ENCODE results near the gene KPNB1. TPM values are rescaled to one million over a fixed set of nuclear protein-coding genes. Genes with fewer than 3 reads are reported as not detected.

The KPNB1 gene
- total RNA-seq, 1 donor from 2014 or later, result 365 TPM

GRCh38 chr17:47733047-47733673 lies 83.4 kb downstream of the KPNB1 start, which contains the start of gene TBX21:
Gene TBX21, plus strand, starts transcription at chr17:47733236. Its CDS starts 219 bp downstream, at chr17:47733455.
- ATAC-seq (ENCODE audit: low read depth) (peak; percentile 91), DNase-seq (peak; percentile 79)
- intact Hi-C loops (cut with micrococcal nuclease), result loop anchor here (1.0 to 2.0 kb wide), 8 partner anchors 9 to 162 kb away; partner anchors contain the start of gene TBKBP1
- Mint-ChIP-seq H3K9me3 (no peaks in the 10 kb centered on the region), H3K4me3 (peak within 1 kb of the TSS; percentile 94), H3K4me1 (peaks cover 52% of the 10 kb centered on the region), H3K27ac (peak within 1 kb of the TSS; percentile 87), H3K27me3 (peaks cover 2% of the 10 kb centered on the region), H3K36me3 (ENCODE audit: low read depth) (peaks cover 2% of the 10 kb centered on the region)
- TF ChIP-seq CTCF (IDR thresholded peaks at IDR 0.05), result peak; percentile 43
- ChIA-PET CTCF (interaction anchor here (0.6 to 2.5 kb wide), 12 partner anchors 9 to 69 kb away, joined by 3 to 20 read pairs (median 4); partner anchors contain the start of gene TBKBP1), POLR2A (interaction anchor here (0.6 to 1.8 kb wide), 19 partner anchors 9 to 1447 kb away, joined by 3 to 17 read pairs (median 5); partner anchors contain the start of genes KPNB1, SP2 and TBKBP1)

- TF ChIP-seq CTCF (IDR thresholded peaks at IDR 0.05), result no peak
- Mint-ChIP-seq H3K4me1 (peaks cover 57% of the 10 kb centered on the region), H3K4me3 (peak overlapping the region; percentile 94), H3K36me3 (ENCODE audit: low read depth) (peaks cover 2% of the 10 kb centered on the region), H3K9me3 (no peaks in the 10 kb centered on the region), H3K27me3 (peaks cover 2% of the 10 kb centered on the region), H3K27ac (peak overlapping the region; percentile 87)
- ChIA-PET POLR2A (interaction anchor here (0.8 to 3.1 kb wide), 16 partner anchors 8 to 162 kb away, joined by 3 to 17 read pairs (median 6); partner anchors contain the start of genes KPNB1, SP2 and TBKBP1), CTCF (interaction anchor here (0.6 to 2.5 kb wide), 12 partner anchors 8 to 70 kb away, joined by 3 to 20 read pairs (median 4); partner anchors contain the start of gene TBKBP1)
- DNase-seq (peak; percentile 48), ATAC-seq (ENCODE audit: low read depth) (peak; percentile 8)
- intact Hi-C loops (cut with micrococcal nuclease), result loop anchor here (1.0 to 2.0 kb wide), 8 partner anchors 8 to 161 kb away; partner anchors contain the start of gene TBKBP1
Measured at GRCh38 chr17:47733674-47734410, 84.1 kb downstream of the KPNB1 start.

DNA sequence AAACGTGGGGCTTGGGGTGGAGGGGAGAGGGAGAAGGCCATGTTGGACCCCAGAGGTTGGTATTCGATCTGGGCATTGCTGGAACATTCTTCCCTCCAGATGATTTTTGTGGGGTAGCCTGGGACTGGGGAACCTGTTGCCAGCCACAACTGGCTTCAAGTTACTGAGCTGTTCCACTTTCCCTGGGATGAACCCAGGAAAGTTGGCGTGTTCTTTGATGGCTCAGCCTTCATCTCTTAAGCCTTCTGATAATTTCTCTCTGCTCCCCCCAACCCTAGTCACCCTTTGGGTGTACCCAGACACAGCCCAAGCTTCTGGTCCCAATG lies 85.4 kb downstream of the KPNB1 start:
- ChIA-PET POLR2A (interaction anchor here (0.7 to 3.1 kb wide), 4 partner anchors 31 to 96 kb away, joined by 5 to 15 read pairs (median 6); partner anchors contain the start of genes KPNB1, LRRC46 and MRPL10), CTCF (interaction anchor here (0.7 to 1.2 kb wide), 4 partner anchors 10 to 70 kb away, joined by 3 read pairs; no protein-coding TSS in a partner anchor)
- H3K4me1 Mint-ChIP-seq, result peaks cover 61% of the 10 kb centered on the region
- no peak for ATAC-seq (ENCODE audit: low read depth)
- peak overlapping the region; percentile 81 for H3K27ac Mint-ChIP-seq
- no peak for DNase-seq
- peaks cover 2% of the 10 kb centered on the region for H3K27me3 Mint-ChIP-seq
- H3K36me3 Mint-ChIP-seq (ENCODE audit: low read depth), result peaks cover 2% of the 10 kb centered on the region
- intact Hi-C loops (cut with micrococcal nuclease), result no loop called here
- no peak for TF ChIP-seq CTCF (IDR thresholded peaks at IDR 0.05)
- no peaks in the 10 kb centered on the region for H3K9me3 Mint-ChIP-seq
- peak overlapping the region; percentile 94 for H3K4me3 Mint-ChIP-seq

Other genes starting within 250 kb of the KPNB1 start
- 112 and 140 TPM in 2 replicates for gene NPEPPS, start 118.8 kb upstream of the KPNB1 start, total RNA-seq
- gene TBKBP1, start 44.2 kb downstream of the KPNB1 start, total RNA-seq, result 3.6 and 4.1 TPM in 2 replicates
- gene TBX21, start 83.3 kb downstream of the KPNB1 start, total RNA-seq, result 3.6 and 3.8 TPM in 2 replicates
- 28.8 and 34.4 TPM in 2 replicates for gene OSBPL7, start 171.9 kb downstream of the KPNB1 start, total RNA-seq
- gene MRPL10, start 181.6 kb downstream of the KPNB1 start, total RNA-seq, result 36.4 and 37.4 TPM in 2 replicates
- gene LRRC46, start 181.8 kb downstream of the KPNB1 start, total RNA-seq, result 1.5 and 1.9 TPM in 2 replicates
- 32.1 and 36.3 TPM in 2 replicates for gene SCRN2, start 191.4 kb downstream of the KPNB1 start, total RNA-seq
- gene SP6, start 201.2 kb downstream of the KPNB1 start, total RNA-seq, result 0.09 TPM in 1 of 2 replicates, not detected in the other
- gene SP2, start 246.3 kb downstream of the KPNB1 start, total RNA-seq, result 26.5 and 28.5 TPM in 2 replicates

Data from activated B cell treated with CpG ODN at 0.5 μM for 24 hours (primary cell).